Fibroblast of the aortic adventitia (primary cell): ENCODE measurements around the gene SASH3. TPM values are rescaled to one million over a fixed set of nuclear protein-coding genes. Genes with fewer than 3 reads are reported as not detected.

Experiments
- DNase-seq: peaks from one replicate; pipeline ENCODE4 v3.0.0-alpha.2; 2010; ENCODE audit warnings: low read depth
- H3K4me3 ChIP-seq: 2 replicates; pipeline ENCODE4 v1.5.1; 2011; ENCODE audit warnings: low read depth, mild to moderate bottlenecking, control low read depth, low read length, moderate library complexity
- CTCF ChIP-seq: IDR thresholded peaks from 2 replicates; pipeline ENCODE4 v1.5.1; 2011; ENCODE audit warnings: mild to moderate bottlenecking, low read length, control low read depth, inconsistent platforms; ENCODE audit not compliant: insufficient read depth
- total RNA-seq: library from RNA; depleted of rRNA; stranded (reverse); fragments of >200 nt; gene quantifications from 2 replicates; pipeline ENCODE4 v1.2.3, GENCODE V29; 2012; ENCODE audit warnings: low replicate concordance

Gene SASH3
- total RNA-seq, 1 donor: not detected

- no peak overlapping the region for H3K4me3 ChIP-seq
- DNase-seq: no peak
- no peak for TF ChIP-seq CTCF
Observed at GRCh38 chrX:129755779-129756650, 23.7 kb upstream of the SASH3 start.

- DNase-seq: peak; percentile 84
- no peak for TF ChIP-seq CTCF
- no peak overlapping the region for H3K4me3 ChIP-seq
Observed at GRCh38 chrX:129759576-129760061, 20.1 kb upstream of the SASH3 start.

GRCh38 chrX:129760155-129760554, 19.6 kb upstream of the SASH3 start:
- H3K4me3 ChIP-seq: no peak overlapping the region
- no peak for DNase-seq
- no peak for TF ChIP-seq CTCF

GRCh38 chrX:129760981-129761380, 18.8 kb upstream of the SASH3 start:
- no peak overlapping the region for H3K4me3 ChIP-seq
- no peak for TF ChIP-seq CTCF

GRCh38 chrX:129761596-129761995, 18.2 kb upstream of the SASH3 start:
- TF ChIP-seq CTCF: no peak
- no peak overlapping the region for H3K4me3 ChIP-seq
- no peak for DNase-seq

More at GRCh38 chrX:129760981-129761380, 18.8 kb upstream of the SASH3 start:
- DNase-seq: no peak

GRCh38 chrX:129762448-129762847, 17.3 kb upstream of the SASH3 start:
- TF ChIP-seq CTCF: no peak
- no peak overlapping the region for H3K4me3 ChIP-seq
- no peak for DNase-seq
